Measurements from ENCODE around the gene ZBTB17.

- TF ChIP-seq YY1 (IDR thresholded peaks at IDR 0.05; ENCODE audit: insufficient read depth, insufficient read length) (no peak), ZNF274 (IDR thresholded peaks at IDR 0.05; ENCODE audit: low read depth, low read length) (no peak)
These were observed 5.0 kb downstream of the ZBTB17 start for GRCh38 chr1:15970911-15971310.

All from NT2/D1 (cell line).